ENCODE data around the gene ZNF302.

DNA sequence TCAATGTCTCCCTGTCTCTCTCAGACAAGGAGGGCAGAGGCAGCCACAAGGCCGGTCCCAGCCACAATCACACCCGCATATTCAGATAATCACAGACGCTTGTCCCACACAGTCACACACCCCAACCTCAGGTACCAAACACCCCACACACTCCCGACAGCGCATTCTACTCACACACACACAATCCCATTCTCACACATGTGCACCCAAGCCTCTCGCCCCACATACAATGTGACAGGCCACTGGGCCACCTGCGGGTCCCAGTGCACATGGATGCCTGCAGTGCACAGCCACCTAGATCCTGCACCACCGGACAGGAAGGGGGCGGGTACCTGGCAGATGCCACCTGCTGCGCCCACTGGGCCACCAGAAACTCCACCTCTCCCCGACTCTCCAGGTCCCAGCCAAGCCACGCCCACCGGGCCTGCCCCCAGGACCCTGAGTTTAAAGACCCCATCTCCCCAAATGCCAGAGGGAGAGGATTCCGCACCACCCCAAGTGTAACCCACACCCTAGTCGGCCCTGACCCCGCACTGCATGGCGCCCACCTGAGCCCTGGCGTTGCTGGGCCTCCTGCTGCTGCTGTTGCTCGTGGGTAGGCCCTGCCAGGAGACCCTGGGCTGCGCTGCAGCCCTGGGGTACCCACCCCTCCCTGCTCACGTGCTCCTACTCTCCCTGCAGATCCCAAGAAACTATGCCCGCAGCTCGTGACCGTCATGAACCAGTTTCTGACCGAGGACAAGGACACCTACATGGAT, 11.1 kb upstream of the ZNF302 start:
- TF ChIP-seq, protein P1, sequence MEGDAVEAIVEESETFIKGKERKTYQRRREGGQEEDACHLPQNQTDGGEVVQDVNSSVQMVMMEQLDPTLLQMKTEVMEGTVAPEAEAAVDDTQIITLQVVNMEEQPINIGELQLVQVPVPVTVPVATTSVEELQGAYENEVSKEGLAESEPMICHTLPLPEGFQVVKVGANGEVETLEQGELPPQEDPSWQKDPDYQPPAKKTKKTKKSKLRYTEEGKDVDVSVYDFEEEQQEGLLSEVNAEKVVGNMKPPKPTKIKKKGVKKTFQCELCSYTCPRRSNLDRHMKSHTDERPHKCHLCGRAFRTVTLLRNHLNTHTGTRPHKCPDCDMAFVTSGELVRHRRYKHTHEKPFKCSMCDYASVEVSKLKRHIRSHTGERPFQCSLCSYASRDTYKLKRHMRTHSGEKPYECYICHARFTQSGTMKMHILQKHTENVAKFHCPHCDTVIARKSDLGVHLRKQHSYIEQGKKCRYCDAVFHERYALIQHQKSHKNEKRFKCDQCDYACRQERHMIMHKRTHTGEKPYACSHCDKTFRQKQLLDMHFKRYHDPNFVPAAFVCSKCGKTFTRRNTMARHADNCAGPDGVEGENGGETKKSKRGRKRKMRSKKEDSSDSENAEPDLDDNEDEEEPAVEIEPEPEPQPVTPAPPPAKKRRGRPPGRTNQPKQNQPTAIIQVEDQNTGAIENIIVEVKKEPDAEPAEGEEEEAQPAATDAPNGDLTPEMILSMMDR (IDR thresholded peaks at IDR 0.05), result no peak
- TF ChIP-seq POLR2AphosphoS5 (IDR thresholded peaks at IDR 0.05) (no peak), EP300 (IDR thresholded peaks at IDR 0.05) (no peak)
